HG03097 (cell line): Measurements from ENCODE around the gene BRD9.
"Not testable (repeated sequence)": the region's sequence is repeated elsewhere in the genome, so short reads cannot be mapped to it uniquely, and the experiment has no call there.

Experiments used
- ATAC-seq: cut with Tn5 transposase; IDR thresholded peaks from one replicate; pipeline ENCODE4 v1.9.1; 2021; ENCODE audit not compliant: unreplicated experiment, low FRiP score

The BRD9 gene

GRCh38 chr5:892394-893136 is at the start of gene BRD9, which contains the start of gene TRIP13:
TSS of gene BRD9 (minus strand) at chr5:892801. CDS start at chr5:892657, 144 bp downstream.
TSS of gene TRIP13 (plus strand) at chr5:892884. CDS start at chr5:892999, 115 bp downstream.
- ATAC-seq = peak; percentile 92

GRCh38 chr5:940741-941140 is 48.1 kb upstream of the BRD9 start:
- ATAC-seq = not testable (repeated sequence)

GRCh38 chr5:939368-939767 is 46.8 kb upstream of the BRD9 start:
- ATAC-seq = no peak

GRCh38 chr5:937151-937924 is 44.7 kb upstream of the BRD9 start:
- no peak for ATAC-seq

- ATAC-seq = no peak
These were observed 43.8 kb upstream of the BRD9 start for GRCh38 chr5:936149-937144.

GRCh38 chr5:935510-936084 is 43.0 kb upstream of the BRD9 start:
- ATAC-seq = no peak

- ATAC-seq = not testable (repeated sequence)
These were observed 41.9 kb upstream of the BRD9 start for GRCh38 chr5:934381-934967.

- ATAC-seq = not testable (repeated sequence)
These were observed 41.4 kb upstream of the BRD9 start for GRCh38 chr5:933951-934350.

- ATAC-seq = no peak
These were observed 40.8 kb upstream of the BRD9 start for GRCh38 chr5:933251-933861.

- ATAC-seq = no peak
These were observed 40.1 kb upstream of the BRD9 start for GRCh38 chr5:932628-933250.

GRCh38 chr5:932151-932627 is 39.6 kb upstream of the BRD9 start:
- no peak for ATAC-seq

GRCh38 chr5:931570-932145 is 39.1 kb upstream of the BRD9 start:
- no peak for ATAC-seq

- ATAC-seq = no peak
These were observed 38.3 kb upstream of the BRD9 start for GRCh38 chr5:930866-931265.

GRCh38 chr5:929596-929995 is 37.0 kb upstream of the BRD9 start:
- ATAC-seq = no peak

- not testable (repeated sequence) for ATAC-seq
These were observed 36.6 kb upstream of the BRD9 start for GRCh38 chr5:929182-929581.

- ATAC-seq = no peak
These were observed 34.8 kb upstream of the BRD9 start for GRCh38 chr5:927172-928015.

GRCh38 chr5:926417-927171 is 34.0 kb upstream of the BRD9 start:
- ATAC-seq = no peak
